Heart left ventricle (tissue), 16 donors: ENCODE data around the gene CASQ2. TPM values are rescaled to one million over a fixed set of nuclear protein-coding genes. Genes with fewer than 3 reads are reported as not detected.
"Not testable (repeated sequence)": the region's sequence is repeated elsewhere in the genome, so short reads cannot be mapped to it uniquely, and the experiment has no call there.

Experiments used
- ATAC-seq, 4 donors: fragments of 200-7000 bp; cut with Tn5 transposase; one replicate each; pipeline ENCODE4 v1.9.1; 2020 to 2022; ENCODE audit warnings: moderate library complexity in 4 of 4, mild to moderate bottlenecking in 3 of 4, moderate number of reproducible peaks in 1 of 4
- DNase-seq, 5 donors: peaks; one replicate each; pipeline ENCODE4 v3.0.0-alpha.2; 2020
- H3K27ac ChIP-seq, 12 donors: fragments of 200-600 bp; sonication (generic) in 4 of 12; one replicate each; pipeline versions ENCODE4 v1.5.0 to v1.8.0; 2016 to 2022; ENCODE audit warnings: mild to moderate bottlenecking in 2 of 12
- H3K27me3 ChIP-seq, 9 donors: fragments of 200-600 bp; sonication (generic) in 2 of 9; one replicate each; pipeline versions ENCODE4 v1.5.1 to v1.8.0; 2016 to 2022; ENCODE audit warnings: mild to moderate bottlenecking in 3 of 9
- H3K36me3 ChIP-seq, 9 donors: fragments of 200-600 bp; sonication (generic) in 2 of 9; one replicate each; pipeline versions ENCODE4 v1.5.0 to v1.8.0; 2018 to 2022; ENCODE audit warnings: mild to moderate bottlenecking in 2 of 9
- H3K4me1 ChIP-seq, 12 donors: fragments of 200-600 bp; sonication (generic) in 4 of 12; one replicate each; pipeline versions ENCODE4 v1.5.0 to v1.8.0; 2016 to 2022; ENCODE audit warnings: mild to moderate bottlenecking in 3 of 12
- H3K4me3 ChIP-seq, 12 donors: fragments of 200-600 bp; sonication (generic) in 4 of 12; one replicate each; pipeline versions ENCODE4 v1.5.0 to v1.8.0; 2017 to 2022; ENCODE audit warnings: mild to moderate bottlenecking in 9 of 12, moderate library complexity in 4 of 12
- H3K9me3 ChIP-seq, 12 donors: fragments of 200-600 bp; sonication (generic) in 4 of 12; one replicate each; pipeline versions ENCODE4 v1.5.0 to v1.8.0; 2016 to 2022; ENCODE audit warnings: mild to moderate bottlenecking in 1 of 12
- POLR2A ChIP-seq, 2 donors: fragments of 450-650 bp; IDR thresholded peaks; one replicate each; pipeline ENCODE4 v1.6.1; 2017; ENCODE audit warnings: antibody characterized with exemption in 2 of 2, mild to moderate bottlenecking in 2 of 2, moderate library complexity in 2 of 2
- WGBS, 4 donors: extraction: QIAGEN DNeasy Blood & Tissue Kit in 2 of 4; methylation state at CpG; one replicate each; pipeline versions ENCODE4 v1.1.5 to v1.1.7; 2013 to 2018; 5-methylcytosine and 5-hydroxymethylcytosine counted together
- intact Hi-C, 10 donors: fragments of 100-400 bp; cut with DNase I; formaldehyde crosslinking; loops; one replicate each; pipeline versions ENCODE4 v1.11.1 to v1.14.2; 2022
- polyA plus RNA-seq, 2 donors: library from polyadenylated mRNA; stranded (reverse); fragments of 200-250 nt; gene quantifications; one replicate each; pipeline ENCODE4 v1.2.3, GENCODE V29; 2013
- total RNA-seq, 9 donors: library from RNA; depleted of rRNA in 2 of 9; stranded (reverse); fragments of >200 nt in 2 of 9; fragmentation: NEBNext Ultra II Directional in 3 of 9; extraction: Animal tissue kit (Norgen Biotek cat#: 25700) in 3 of 9; gene quantifications; one replicate each; pipeline versions ENCODE4 v1.1.0 to v1.2.4, GENCODE V29; 2016 to 2023
- TF ChIP-seq, protein P1 (sequence below), 12 donors: fragments of 200-600 bp; sonication (generic) in 4 of 12; IDR thresholded peaks; one replicate each; pipeline versions ENCODE4 v1.5.0 to v1.8.0; 2018 to 2022; ENCODE audit warnings: antibody characterized with exemption in 12 of 12, mild to moderate bottlenecking in 5 of 12
- donor health status: ischemic (EF 13 %, LVEDD 7.1; RV severe dilation, severe dysfunction).
- donor health status: healthy with polysubstance abuse.
- donor health status: DM: no; HTN: yes; CAD: no.
- donor health status: DM: no; HTN: no; CAD: no.
- donor health status: ischemic (EF 25% LVEDD 6.9; RV normal size, moderate dysfunction).
- donor health status: ischemic (EF 25% LVEDD 5.7; RV mildly dilated, moderate dysfunction).
- donor health status: healthy.
- donor health status: DM: yes; HTN: yes; CAD: no.
- donor health status: ischemic (EF 35%, LVEDD 5.7; RV mildly dilated, moderate dysfunction).
- donor health status: nonischemic (EF 11% LVEDD 7.7; RV severe dilation, severe dysfunction).
- donor health status: DM: yes; HTN: yes; CAD: no.
- donor health status: PGD.
- donor health status: ischemic (EF 29% LVEDD 5.4; RV normal size, mild dysfunction).
- donor health status: nonischemic (EF 23%, LVEDD 6.1; RV moderate dilation, normal function).

The CASQ2 gene
- total and polyA plus RNA-seq, 11 donors: 444 to 1,692 (median 895) TPM

- DNase-seq: no peak
- intact Hi-C loops: no loop called here
- Histone ChIP-seq H3K9me3 (peaks cover 0 to 10% (median 0%) of the 10 kb centered on the region in 12 donors), H3K36me3 (no peaks in the 10 kb centered on the region), H3K4me1 (peaks cover 0 to 8% (median 0%) of the 10 kb centered on the region in 12 donors), H3K27me3 (peaks cover 0 to 3% (median 0%) of the 10 kb centered on the region in 9 donors), H3K4me3 (no peak overlapping the region), H3K27ac (no peak overlapping the region)
- no peak for TF ChIP-seq POLR2A (IDR thresholded peaks at IDR 0.05)
- TF ChIP-seq, protein P1, sequence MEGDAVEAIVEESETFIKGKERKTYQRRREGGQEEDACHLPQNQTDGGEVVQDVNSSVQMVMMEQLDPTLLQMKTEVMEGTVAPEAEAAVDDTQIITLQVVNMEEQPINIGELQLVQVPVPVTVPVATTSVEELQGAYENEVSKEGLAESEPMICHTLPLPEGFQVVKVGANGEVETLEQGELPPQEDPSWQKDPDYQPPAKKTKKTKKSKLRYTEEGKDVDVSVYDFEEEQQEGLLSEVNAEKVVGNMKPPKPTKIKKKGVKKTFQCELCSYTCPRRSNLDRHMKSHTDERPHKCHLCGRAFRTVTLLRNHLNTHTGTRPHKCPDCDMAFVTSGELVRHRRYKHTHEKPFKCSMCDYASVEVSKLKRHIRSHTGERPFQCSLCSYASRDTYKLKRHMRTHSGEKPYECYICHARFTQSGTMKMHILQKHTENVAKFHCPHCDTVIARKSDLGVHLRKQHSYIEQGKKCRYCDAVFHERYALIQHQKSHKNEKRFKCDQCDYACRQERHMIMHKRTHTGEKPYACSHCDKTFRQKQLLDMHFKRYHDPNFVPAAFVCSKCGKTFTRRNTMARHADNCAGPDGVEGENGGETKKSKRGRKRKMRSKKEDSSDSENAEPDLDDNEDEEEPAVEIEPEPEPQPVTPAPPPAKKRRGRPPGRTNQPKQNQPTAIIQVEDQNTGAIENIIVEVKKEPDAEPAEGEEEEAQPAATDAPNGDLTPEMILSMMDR (IDR thresholded peaks at IDR 0.05): no peak
- ATAC-seq: no peak
Observed at GRCh38 chr1:115783311-115783710, 14.8 kb upstream of the CASQ2 start.

DNA sequence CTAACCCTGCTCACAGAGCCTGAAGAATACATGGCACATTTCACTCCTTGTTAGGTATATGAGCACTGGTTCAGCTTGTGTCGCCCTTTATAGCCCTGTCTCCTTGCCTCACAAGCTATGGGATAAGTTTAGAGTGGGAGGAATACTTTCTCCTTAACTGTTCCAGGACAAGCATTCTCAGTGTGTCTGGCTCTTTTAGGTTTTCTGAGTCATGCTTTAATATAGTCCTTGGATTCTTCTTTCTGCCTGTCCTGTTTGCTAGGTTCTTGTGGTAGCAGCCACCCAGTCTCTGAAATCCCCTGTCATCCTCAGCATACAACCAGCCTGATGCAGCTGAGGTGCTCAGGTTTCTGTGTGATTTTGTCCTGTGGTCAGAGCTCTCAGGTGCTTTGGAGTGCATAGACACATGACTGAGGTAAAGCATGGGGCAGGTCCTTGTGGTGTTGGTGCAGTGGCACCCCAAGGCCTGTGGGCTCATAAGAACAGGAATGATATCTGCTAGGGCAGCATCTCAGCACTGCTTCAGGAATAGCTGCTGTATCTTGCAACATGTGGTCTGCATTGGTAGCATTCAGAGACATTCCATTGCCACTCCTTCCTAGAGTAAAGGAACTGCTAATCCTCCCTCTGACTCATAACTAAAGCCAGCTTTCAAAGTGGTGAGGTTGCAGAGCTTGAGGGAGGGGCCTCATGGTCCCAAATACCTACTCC is 14.2 kb upstream of the CASQ2 start:
- no peak overlapping the region for H3K27ac ChIP-seq
- H3K9me3 ChIP-seq: peaks cover 0 to 5% (median 0%) of the 10 kb centered on the region in 12 donors
- no peaks in the 10 kb centered on the region for H3K36me3 ChIP-seq
- no peak overlapping the region for H3K4me3 ChIP-seq
- ATAC-seq (peak; percentile 26 to 77 (median 67)), DNase-seq (no peak)
- TF ChIP-seq, protein P1 (IDR thresholded peaks at IDR 0.05): no peak
- TF ChIP-seq POLR2A (IDR thresholded peaks at IDR 0.05): no peak
- WGBS, 4 donors: 29 to 64% (median 45%) methylated on average over 1 of the region's 1 CpG
- intact Hi-C loops: no loop called here
- H3K27me3 ChIP-seq: peaks cover 0 to 4% (median 0%) of the 10 kb centered on the region in 9 donors
- peaks cover 0 to 8% (median 0%) of the 10 kb centered on the region in 12 donors for H3K4me1 ChIP-seq

- ATAC-seq: no peak
- Histone ChIP-seq H3K27ac (no peak overlapping the region), H3K9me3 (no peaks in the 10 kb centered on the region), H3K36me3 (no peaks in the 10 kb centered on the region), H3K4me3 (no peak overlapping the region), H3K27me3 (peaks cover 0 to 9% (median 0%) of the 10 kb centered on the region in 9 donors), H3K4me1 (peaks cover 0 to 8% (median 0%) of the 10 kb centered on the region in 12 donors)
- WGBS, 4 donors: 92 to 94% (median 93%) methylated on average over 3 of the region's 3 CpGs
- TF ChIP-seq POLR2A (IDR thresholded peaks at IDR 0.05): no peak
- TF ChIP-seq, protein P1 (IDR thresholded peaks at IDR 0.05): no peak
- DNase-seq: no peak
- intact Hi-C loops: no loop called here
Observed at GRCh38 chr1:115781851-115782250, 13.3 kb upstream of the CASQ2 start.

- no peak for DNase-seq
- peaks cover 0 to 9% (median 0%) of the 10 kb centered on the region in 9 donors for H3K27me3 ChIP-seq
- H3K27ac ChIP-seq: no peak overlapping the region
- TF ChIP-seq, protein P1 (IDR thresholded peaks at IDR 0.05): no peak
- TF ChIP-seq POLR2A (IDR thresholded peaks at IDR 0.05): no peak
- no peaks in the 10 kb centered on the region for H3K9me3 ChIP-seq
- H3K36me3 ChIP-seq: no peaks in the 10 kb centered on the region
- H3K4me3 ChIP-seq: no peak overlapping the region
- no peak for ATAC-seq
- H3K4me1 ChIP-seq: peaks cover 0 to 8% (median 0%) of the 10 kb centered on the region in 12 donors
- intact Hi-C loops: no loop called here
- WGBS, 4 donors: 83 to 95% (median 89%) methylated on average over 1 of the region's 1 CpG
Observed at GRCh38 chr1:115781343-115781742, 12.8 kb upstream of the CASQ2 start.

DNA sequence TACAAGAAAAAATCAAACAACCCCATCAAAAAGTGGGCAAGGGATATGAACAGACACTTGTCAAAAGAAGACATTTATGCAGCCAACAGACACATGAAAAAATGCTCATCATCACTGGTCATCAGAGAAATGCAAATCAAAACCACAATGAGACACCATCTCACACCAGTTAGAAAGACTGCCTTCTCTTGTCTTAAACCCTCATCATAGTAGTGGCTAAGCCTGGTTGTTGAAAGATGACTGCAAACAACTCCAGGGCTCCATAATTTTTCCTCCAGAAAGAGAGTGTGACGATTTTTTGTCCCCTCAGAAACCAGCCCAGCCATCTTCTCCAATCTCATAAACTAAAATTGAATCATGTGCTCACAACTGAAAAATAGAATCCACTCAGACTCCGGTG is 12.1 kb upstream of the CASQ2 start:
- H3K36me3 ChIP-seq, DNase-seq, H3K27me3 ChIP-seq, H3K4me1 ChIP-seq, ATAC-seq, H3K4me3 ChIP-seq, H3K27ac ChIP-seq, intact Hi-C loops, H3K9me3 ChIP-seq: not testable (repeated sequence)
- WGBS, 4 donors: 50 to 78% (median 65%) methylated on average over 2 of the region's 2 CpGs

GRCh38 chr1:115779075-115779474 is 10.6 kb upstream of the CASQ2 start:
- not testable (repeated sequence) for H3K27ac ChIP-seq, ATAC-seq
- intact Hi-C loops: loop anchor here in 2 of 10 donors (10.0 kb wide), 2 partner anchors 284 to 644 kb away; no protein-coding TSS in a partner anchor

More at GRCh38 chr1:115779075-115779474, 10.6 kb upstream of the CASQ2 start:
- not testable (repeated sequence) for DNase-seq, H3K4me3 ChIP-seq, H3K9me3 ChIP-seq, H3K4me1 ChIP-seq, H3K27me3 ChIP-seq, H3K36me3 ChIP-seq
- 96 to 100% (median 97%) methylated on average over 1 of the region's 1 CpG for WGBS, 4 donors
